ENCODE results near the gene ABCA1.
"Not testable (repeated sequence)": the region's sequence is repeated elsewhere in the genome, so short reads cannot be mapped to it uniquely, and the experiment has no call there.

The ABCA1 gene

GRCh38 chr9:104786293-104786692 is 141.7 kb downstream of the ABCA1 start:
- DNase-seq = no peak

DNA sequence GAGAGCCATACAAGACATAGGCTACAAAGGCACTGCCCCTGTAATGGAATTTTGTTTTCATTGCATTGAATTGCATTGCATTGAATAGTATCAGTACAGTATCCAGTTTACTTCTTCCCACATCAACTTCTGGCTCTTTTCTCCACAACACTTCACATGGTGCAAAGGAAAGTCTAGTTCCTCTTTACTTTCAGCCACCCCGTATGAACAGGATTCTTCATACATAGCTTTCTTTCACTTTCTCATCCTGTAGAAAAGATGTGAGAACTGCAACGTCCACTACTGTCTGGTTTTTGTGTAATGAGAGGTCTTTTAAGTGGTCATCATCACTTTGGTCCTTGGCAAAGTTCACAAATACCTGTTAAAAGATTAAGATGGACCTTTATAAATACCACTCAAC is 143.9 kb downstream of the ABCA1 start:
- peak; percentile 28 to 55 for DNase-seq

GRCh38 chr9:104783588-104783987 is 144.4 kb downstream of the ABCA1 start:
- DNase-seq = no peak

DNA sequence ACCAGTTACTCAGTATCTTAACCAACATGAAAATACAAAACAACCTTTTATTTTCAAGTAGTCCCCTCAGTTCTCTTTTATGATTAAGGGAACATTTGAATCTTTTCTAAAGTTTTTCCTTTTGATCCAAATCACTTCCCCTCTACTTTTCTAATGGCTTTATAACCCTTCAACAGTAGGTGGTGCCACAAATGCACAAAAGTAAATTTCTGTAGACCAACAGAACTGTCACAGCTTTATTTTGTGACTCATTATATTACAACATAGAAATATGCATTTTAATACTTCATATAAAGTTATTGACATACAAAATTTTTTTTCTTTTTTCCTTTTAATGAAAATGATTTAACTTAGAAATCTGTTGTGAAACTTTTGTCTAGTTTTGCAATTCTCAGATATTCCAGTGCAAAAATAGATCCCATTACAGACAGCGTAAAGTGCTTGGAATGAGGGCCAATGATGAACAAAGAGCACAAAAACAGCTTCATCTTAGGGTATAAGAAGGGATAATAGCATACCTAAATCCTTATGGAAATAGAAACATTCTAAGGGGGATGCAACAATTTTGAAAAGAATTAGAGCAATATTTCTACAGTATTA is 147.1 kb downstream of the ABCA1 start:
- DNase-seq = peak; percentile 57 to 82

DNA sequence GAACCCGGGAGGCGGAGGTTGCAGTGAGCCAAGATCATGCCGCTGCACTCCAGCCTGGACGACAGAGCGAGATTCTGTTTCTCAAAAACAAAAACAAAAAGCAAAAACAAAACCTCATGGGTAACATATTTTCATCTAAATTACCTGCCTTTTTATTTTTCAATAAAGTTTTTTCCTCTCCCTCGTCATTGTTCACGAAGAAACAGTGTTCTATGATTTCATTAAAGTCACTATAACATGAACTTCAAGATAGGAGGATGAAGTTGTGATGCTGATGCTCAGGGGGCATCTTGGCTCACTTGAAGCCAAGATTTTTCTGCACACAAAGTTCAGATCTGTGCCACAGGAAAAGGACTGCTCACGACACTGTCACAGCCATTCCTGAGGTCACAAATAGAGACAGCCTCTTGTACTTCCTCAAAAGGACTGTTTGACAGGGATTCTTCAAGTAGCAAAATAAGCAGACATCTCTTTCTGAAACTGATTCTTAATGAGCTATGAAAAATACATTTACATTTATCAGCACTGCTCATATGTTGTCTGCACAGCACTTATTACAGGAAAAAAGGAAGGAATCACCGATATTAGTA is 147.9 kb downstream of the ABCA1 start:
- DNase-seq = peak; percentile 53 to 67

GRCh38 chr9:104779334-104779733 is 148.6 kb downstream of the ABCA1 start:
- DNase-seq = no peak

GRCh38 chr9:104778802-104779201 is 149.2 kb downstream of the ABCA1 start:
- DNase-seq = no peak

GRCh38 chr9:104776797-104777196 is 151.2 kb downstream of the ABCA1 start:
- no peak for DNase-seq

DNA sequence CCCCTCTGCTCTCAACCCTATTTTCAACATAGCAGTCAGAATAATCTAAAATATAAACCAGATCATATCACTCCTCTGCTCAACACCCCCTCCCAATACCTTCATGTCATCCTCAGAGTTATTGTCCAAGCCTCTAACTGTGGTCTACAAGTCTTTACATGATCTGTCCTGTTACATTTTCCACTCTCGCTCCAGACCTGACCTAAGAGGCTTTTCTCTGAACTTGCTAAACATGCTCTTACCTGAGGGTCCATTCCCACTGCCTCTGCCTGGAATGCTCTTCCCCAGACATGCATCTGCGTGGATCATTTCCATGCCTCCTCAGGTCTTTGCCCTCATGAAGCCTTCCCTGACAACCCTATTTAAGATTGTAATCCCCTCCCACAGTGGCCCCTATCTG is 152.0 kb downstream of the ABCA1 start:
- no peak for DNase-seq

- DNase-seq = no peak
These were observed 152.4 kb downstream of the ABCA1 start for GRCh38 chr9:104775574-104775936.

- peak; percentile 83 to 85 for DNase-seq
These were observed 153.0 kb downstream of the ABCA1 start for GRCh38 chr9:104774831-104775573.

- no peak for DNase-seq
These were observed 153.8 kb downstream of the ABCA1 start for GRCh38 chr9:104774132-104774531.

- peak; percentile 52 to 69 for DNase-seq
These were observed 155.0 kb downstream of the ABCA1 start for GRCh38 chr9:104772714-104773510.

DNA sequence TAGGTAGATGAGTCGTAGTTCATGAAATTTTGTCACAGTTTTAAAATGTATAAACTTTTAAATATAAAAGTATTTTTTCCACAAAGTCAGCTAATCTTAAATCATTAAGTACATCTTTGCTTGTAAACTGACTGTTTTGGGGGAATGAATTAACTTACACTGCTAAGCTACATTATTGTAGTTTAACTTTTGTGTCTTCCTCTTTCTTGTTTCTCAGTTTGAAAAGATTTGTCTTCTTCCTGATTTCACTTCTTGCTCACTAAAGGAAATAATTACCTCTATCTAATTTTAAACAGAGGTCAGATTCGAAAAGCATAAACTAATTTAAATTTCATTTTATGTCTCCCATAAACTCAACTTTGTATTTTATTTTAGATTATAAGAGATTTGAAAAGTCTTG is 158.3 kb downstream of the ABCA1 start:
- peak in 1 of 2 donors; percentile 37 for DNase-seq

DNA sequence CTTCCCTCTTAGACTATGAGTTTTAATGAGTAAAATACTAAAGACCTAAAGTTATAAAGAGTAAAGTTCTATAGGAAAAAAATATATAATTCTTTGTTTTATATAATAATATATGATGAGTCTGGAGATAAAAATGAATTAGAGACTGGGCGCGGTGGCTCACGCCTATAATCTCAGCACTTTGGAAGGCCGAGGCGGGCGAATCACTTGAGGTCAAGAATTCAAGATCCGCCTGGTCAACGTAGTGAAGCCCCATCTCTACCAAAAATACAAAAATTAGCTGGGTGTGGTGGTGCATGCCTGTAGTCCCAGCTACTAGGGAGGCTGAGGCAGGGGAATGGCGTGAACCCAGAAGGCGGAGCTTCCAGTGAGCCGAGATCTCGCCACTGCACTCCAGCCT is 158.9 kb downstream of the ABCA1 start:
- DNase-seq = not testable (repeated sequence)

GRCh38 chr9:104767507-104767906 is 160.4 kb downstream of the ABCA1 start:
- no peak for DNase-seq

DNA sequence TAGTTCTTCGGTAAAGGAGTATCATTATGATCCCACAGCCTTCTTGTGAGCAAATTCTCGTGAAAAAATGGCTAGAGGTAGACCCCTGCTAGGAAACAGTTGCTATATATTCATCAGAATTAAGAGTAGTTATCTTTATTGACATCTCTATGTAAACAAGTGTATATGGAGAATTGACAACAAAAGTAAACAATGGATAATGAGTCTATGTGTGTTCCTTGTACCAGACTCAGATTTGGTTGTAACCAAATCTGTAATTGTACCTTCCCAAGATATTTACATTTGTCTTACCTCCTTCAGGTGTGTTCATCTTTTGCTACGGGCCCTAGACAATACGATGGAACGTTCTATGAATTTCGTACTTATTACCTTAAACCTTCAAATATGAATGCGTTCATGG is 161.9 kb downstream of the ABCA1 start:
- no peak for DNase-seq

GRCh38 chr9:104765138-104765537 is 162.8 kb downstream of the ABCA1 start:
- DNase-seq = no peak

DNA sequence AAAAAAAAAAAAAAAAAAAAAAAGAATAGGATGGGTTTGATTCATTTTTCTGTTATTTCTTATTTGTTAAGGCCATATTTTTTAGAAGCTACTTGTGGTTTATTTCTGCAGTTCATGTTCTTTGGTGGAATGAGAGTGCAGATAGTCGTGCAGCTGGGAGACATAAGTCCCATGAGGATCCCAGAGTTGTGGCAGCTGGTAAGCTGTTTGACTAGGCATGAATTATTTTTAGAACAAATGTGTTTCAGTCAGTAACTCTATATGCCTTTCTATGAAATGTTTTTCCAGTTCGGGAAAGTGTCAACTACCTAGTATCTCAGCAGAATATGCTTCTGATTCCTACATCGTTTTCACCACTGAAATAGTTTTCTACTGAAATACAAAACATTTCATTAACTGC is 169.0 kb downstream of the ABCA1 start:
- no peak for DNase-seq

GRCh38 chr9:104750185-104750767 is 177.7 kb downstream of the ABCA1 start:
- DNase-seq = no peak

DNA sequence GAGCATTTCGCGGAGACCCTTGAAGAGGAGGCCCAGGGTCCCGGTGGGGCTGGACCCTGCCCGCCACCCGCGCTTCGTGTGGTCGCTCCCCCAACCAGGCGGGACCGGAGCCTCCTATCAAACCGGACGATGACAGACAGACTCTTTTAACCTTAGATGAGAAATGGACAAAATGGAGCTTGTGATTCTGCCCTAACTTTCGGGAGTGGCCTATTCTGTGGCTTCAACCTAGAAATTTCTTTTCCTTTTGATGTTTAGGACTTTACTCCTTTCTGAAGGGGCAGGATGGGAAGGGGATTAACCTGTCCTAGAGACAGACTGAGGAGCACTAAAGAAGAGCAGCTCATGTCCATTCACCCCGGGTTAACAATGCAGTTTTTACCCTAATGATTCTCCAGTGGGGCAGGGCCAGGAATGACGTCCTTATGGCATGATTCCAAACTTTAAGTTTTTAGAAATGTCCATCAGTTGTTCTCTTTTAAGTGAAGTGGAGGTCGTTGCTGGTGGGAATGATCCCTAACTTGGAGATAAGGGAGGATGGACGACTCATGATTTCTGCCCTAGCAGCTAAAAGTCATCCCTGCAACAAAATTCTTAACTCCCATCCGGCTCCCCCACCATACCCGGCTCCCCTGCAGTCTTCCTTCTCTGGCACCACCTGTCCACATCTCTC is 179.5 kb downstream of the ABCA1 start:
- peak; percentile 15 to 24 for DNase-seq

All from inflammatory macrophage (primary cell).